Lung (tissue), 12 donors: ENCODE data around the gene TPM4. TPM values are rescaled to one million over a fixed set of nuclear protein-coding genes. Genes with fewer than 3 reads are reported as not detected.

Source experiments
- ATAC-seq: fragments of 200-7000 bp; cut with Tn5 transposase; one replicate; pipeline ENCODE4 v1.9.1; 2020; ENCODE audit warnings: moderate number of reproducible peaks; ENCODE audit not compliant: insufficient read depth, low FRiP score
- DNase-seq, 3 donors: peaks; one replicate each; pipeline ENCODE4 v3.0.0-alpha.2; 2013 to 2017
- H3K27ac ChIP-seq, 2 donors: one replicate each; pipeline ENCODE4 v1.5.1; 2013; ENCODE audit warnings: mild to moderate bottlenecking in 2 of 2, moderate library complexity in 2 of 2, control low read depth in 1 of 2, inconsistent platforms in 1 of 2, low read depth in 1 of 2, low read length in 1 of 2
- H3K27me3 ChIP-seq, 3 donors: one replicate each; pipeline ENCODE4 v1.5.1; 2013; ENCODE audit warnings: low read length in 2 of 3; ENCODE audit not compliant: control insufficient read depth in 3 of 3, insufficient read depth in 3 of 3
- H3K36me3 ChIP-seq, 4 donors: one replicate each; pipeline ENCODE4 v1.5.1; 2013; ENCODE audit warnings: low read length in 4 of 4, mild to moderate bottlenecking in 1 of 4, moderate library complexity in 1 of 4; ENCODE audit not compliant: control insufficient read depth in 4 of 4, insufficient read depth in 4 of 4
- H3K4me1 ChIP-seq, 5 donors: one replicate each; pipeline ENCODE4 v1.5.1; 2013; ENCODE audit warnings: low read length in 5 of 5, mild to moderate bottlenecking in 2 of 5, moderate library complexity in 1 of 5; ENCODE audit not compliant: control insufficient read depth in 5 of 5, insufficient read depth in 5 of 5
- H3K4me3 ChIP-seq: one replicate; pipeline ENCODE4 v1.5.1; 2013; ENCODE audit warnings: mild to moderate bottlenecking, control low read depth, moderate library complexity
- H3K9ac ChIP-seq, 2 donors: one replicate each; pipeline ENCODE4 v1.5.1; 2013; ENCODE audit warnings: low read length in 2 of 2, control low read depth in 1 of 2; ENCODE audit not compliant: insufficient read depth in 1 of 2
- H3K9me3 ChIP-seq, 4 donors: one replicate each; pipeline ENCODE4 v1.5.1; 2013; ENCODE audit warnings: low read length in 3 of 4, mild to moderate bottlenecking in 1 of 4, moderate library complexity in 1 of 4; ENCODE audit not compliant: control insufficient read depth in 4 of 4, insufficient read depth in 3 of 4
- WGBS, 2 donors: extraction: QIAGEN DNeasy Blood & Tissue Kit; methylation state at CpG; one replicate each; pipeline ENCODE4 v1.1.7; 2013; 5-methylcytosine and 5-hydroxymethylcytosine counted together
- polyA plus RNA-seq, 2 donors: library from polyadenylated mRNA; stranded (reverse); fragments of 200-250 nt; gene quantifications; one replicate each; pipeline ENCODE4 v1.2.1, GENCODE V29; 2013
- total RNA-seq, 2 donors: library from RNA; depleted of rRNA in 1 of 2; stranded (reverse); fragments of >200 nt in 1 of 2; gene quantifications; one replicate each; pipeline ENCODE4 v1.2.1, GENCODE V29; 2014 to 2021
- TF ChIP-seq, protein P1 (sequence below): IDR thresholded peaks from 2 replicates; pipeline ENCODE4 v1.5.1; 2012; ENCODE audit warnings: mild to moderate bottlenecking; ENCODE audit errors: control extremely low read depth, extremely low read depth
- donor health status: control.
- donor health status: control.
- donor health status: Bipolar disorder and iron deficiency.
- donor health status: healthy.
- donor health status: DM: yes; HTN: yes; CAD: no.

TPM4 gene
- total and polyA plus RNA-seq, 4 donors: 274 to 438 (median 383) TPM

- ATAC-seq (no peak), DNase-seq (no peak)
- TF ChIP-seq, protein P1, sequence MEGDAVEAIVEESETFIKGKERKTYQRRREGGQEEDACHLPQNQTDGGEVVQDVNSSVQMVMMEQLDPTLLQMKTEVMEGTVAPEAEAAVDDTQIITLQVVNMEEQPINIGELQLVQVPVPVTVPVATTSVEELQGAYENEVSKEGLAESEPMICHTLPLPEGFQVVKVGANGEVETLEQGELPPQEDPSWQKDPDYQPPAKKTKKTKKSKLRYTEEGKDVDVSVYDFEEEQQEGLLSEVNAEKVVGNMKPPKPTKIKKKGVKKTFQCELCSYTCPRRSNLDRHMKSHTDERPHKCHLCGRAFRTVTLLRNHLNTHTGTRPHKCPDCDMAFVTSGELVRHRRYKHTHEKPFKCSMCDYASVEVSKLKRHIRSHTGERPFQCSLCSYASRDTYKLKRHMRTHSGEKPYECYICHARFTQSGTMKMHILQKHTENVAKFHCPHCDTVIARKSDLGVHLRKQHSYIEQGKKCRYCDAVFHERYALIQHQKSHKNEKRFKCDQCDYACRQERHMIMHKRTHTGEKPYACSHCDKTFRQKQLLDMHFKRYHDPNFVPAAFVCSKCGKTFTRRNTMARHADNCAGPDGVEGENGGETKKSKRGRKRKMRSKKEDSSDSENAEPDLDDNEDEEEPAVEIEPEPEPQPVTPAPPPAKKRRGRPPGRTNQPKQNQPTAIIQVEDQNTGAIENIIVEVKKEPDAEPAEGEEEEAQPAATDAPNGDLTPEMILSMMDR: no peak
- H3K9ac ChIP-seq: no peak overlapping the region
- H3K4me3 ChIP-seq: no peak overlapping the region
- 90 to 93% methylated on average over 5 of the region's 5 CpGs for WGBS, 2 donors
- H3K36me3 ChIP-seq: no peaks in the 10 kb centered on the region
- no peaks in the 10 kb centered on the region for H3K4me1 ChIP-seq
- H3K27ac ChIP-seq: no peak overlapping the region
- no peaks in the 10 kb centered on the region for H3K27me3 ChIP-seq
- no peaks in the 10 kb centered on the region for H3K9me3 ChIP-seq
These were observed 36.8 kb upstream of the TPM4 start for GRCh38 chr19:16039545-16039944.

DNA sequence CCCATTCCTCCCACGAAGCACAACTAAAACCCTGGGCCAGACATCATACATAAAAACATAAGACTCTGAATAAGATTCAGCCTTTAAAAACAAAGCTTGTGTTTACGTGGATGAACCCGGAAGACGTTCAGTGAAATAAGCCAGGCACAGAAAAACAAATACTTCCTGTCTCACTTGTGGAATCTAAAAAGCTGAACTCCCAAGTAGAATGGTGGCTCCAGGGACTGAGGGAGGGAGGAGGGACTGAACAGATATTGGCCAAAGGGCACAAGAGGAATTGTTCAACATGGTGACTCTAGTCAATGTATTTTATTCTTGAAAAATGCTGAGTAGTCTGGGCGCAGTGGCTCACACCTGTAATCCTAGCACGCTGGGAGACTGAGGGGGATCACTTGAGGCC, 35.7 kb upstream of the TPM4 start:
- DNase-seq (peak in 2 of 3 donors; percentile 10 to 63), ATAC-seq (no peak)
- H3K36me3 ChIP-seq: no peaks in the 10 kb centered on the region
- H3K27me3 ChIP-seq: no peaks in the 10 kb centered on the region
- no peak overlapping the region for H3K27ac ChIP-seq
- H3K9ac ChIP-seq: no peak overlapping the region
- H3K4me3 ChIP-seq: no peak overlapping the region
- no peaks in the 10 kb centered on the region for H3K9me3 ChIP-seq
- TF ChIP-seq, protein P1: no peak
- 28 to 58% methylated on average over 6 of the region's 6 CpGs for WGBS, 2 donors
- no peaks in the 10 kb centered on the region for H3K4me1 ChIP-seq

DNA sequence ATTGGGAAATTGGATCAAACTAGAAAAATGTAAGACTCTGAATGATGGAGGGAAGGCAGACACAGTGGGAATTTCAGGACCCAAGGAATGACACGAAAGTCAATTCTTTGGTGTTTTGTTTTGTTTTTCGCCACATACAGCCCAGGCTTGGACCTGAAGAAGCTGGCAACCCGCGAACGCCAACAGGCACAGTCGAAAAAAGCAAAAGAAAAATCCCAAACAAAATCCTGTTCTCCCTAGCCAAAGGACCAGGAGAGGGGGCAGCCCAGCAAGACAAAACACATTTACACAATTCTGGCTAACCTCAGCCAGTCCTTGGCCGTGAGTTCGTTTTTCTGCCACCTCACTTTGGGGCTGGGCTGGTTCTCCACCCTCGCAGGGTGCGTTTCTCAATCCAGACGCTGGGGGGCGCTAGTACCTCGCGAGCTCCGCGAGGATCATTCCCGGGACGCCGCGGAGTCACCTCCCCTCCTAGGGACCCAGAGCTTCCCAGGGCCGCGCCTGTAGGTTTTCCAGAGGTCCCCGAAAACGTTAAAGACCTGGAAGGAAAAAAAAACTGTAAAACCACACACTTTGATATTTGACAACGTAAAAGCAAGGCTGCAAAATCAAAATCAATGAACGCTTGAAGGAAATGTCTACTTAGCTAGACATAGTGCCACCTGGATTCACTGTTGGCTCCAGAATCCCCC, 34.9 kb upstream of the TPM4 start:
- Histone ChIP-seq H3K4me1 (no peaks in the 10 kb centered on the region), H3K4me3 (no peak overlapping the region), H3K27ac (no peak overlapping the region), H3K9ac (peak overlapping the region in 1 of 2 donors; percentile 57), H3K27me3 (no peaks in the 10 kb centered on the region), H3K9me3 (no peaks in the 10 kb centered on the region), H3K36me3 (no peaks in the 10 kb centered on the region)
- DNase-seq: peak; percentile 79 to 82 (median 80)
- TF ChIP-seq, protein P1: peak; percentile 88
- peak; percentile 90 for ATAC-seq
- WGBS, 2 donors: 13 to 17% methylated on average over 26 of the region's 26 CpGs

GRCh38 chr19:16041991-16042386, 34.3 kb upstream of the TPM4 start:
- no peaks in the 10 kb centered on the region for H3K36me3 ChIP-seq
- ATAC-seq (no peak), DNase-seq (no peak)
- TF ChIP-seq, protein P1: no peak
- no peak overlapping the region for H3K9ac ChIP-seq
- H3K9me3 ChIP-seq: no peaks in the 10 kb centered on the region
- no peaks in the 10 kb centered on the region for H3K27me3 ChIP-seq
- 64 to 68% methylated on average over 9 of the region's 9 CpGs for WGBS, 2 donors
- no peak overlapping the region for H3K4me3 ChIP-seq
- H3K27ac ChIP-seq: no peak overlapping the region
- H3K4me1 ChIP-seq: no peaks in the 10 kb centered on the region
